ENCODE measurements around the gene SFSWAP. TPM values are rescaled to one million over a fixed set of nuclear protein-coding genes. Genes with fewer than 3 reads are reported as not detected.

Gene SFSWAP
- total RNA-seq, 3 donors from 2014 or later: 34.5 to 52.7 (median 50.7) TPM

DNA sequence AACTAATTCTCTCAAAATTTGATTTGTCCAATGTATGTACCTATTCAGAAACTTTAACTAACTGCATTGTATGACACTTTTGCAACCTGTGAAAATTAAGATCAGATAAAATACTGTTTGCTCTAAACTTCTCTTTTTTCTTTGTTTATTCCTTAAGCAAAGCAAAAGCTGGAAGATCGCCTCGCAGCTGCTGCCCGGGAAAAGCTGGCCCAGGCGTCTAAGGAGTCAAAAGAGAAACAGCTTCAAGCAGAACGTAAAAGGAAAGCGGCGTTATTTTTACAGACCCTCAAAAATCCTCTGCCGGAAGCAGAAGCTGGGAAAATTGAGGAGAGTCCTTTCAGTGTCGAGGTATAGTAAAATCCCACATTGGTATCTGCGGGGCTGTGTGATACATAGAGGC lies 55.1 kb downstream of the SFSWAP start:
- peaks cover 5% of the 10 kb centered on the region for H3K36me3 ChIP-seq (ENCODE audit: low read depth)
- no peaks in the 10 kb centered on the region for H3K4me1 ChIP-seq (ENCODE audit: low read depth)
- no peaks in the 10 kb centered on the region for H3K9me3 ChIP-seq
- ATAC-seq (no peak), DNase-seq (no peak)
- TF ChIP-seq, protein P1, sequence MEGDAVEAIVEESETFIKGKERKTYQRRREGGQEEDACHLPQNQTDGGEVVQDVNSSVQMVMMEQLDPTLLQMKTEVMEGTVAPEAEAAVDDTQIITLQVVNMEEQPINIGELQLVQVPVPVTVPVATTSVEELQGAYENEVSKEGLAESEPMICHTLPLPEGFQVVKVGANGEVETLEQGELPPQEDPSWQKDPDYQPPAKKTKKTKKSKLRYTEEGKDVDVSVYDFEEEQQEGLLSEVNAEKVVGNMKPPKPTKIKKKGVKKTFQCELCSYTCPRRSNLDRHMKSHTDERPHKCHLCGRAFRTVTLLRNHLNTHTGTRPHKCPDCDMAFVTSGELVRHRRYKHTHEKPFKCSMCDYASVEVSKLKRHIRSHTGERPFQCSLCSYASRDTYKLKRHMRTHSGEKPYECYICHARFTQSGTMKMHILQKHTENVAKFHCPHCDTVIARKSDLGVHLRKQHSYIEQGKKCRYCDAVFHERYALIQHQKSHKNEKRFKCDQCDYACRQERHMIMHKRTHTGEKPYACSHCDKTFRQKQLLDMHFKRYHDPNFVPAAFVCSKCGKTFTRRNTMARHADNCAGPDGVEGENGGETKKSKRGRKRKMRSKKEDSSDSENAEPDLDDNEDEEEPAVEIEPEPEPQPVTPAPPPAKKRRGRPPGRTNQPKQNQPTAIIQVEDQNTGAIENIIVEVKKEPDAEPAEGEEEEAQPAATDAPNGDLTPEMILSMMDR (IDR thresholded peaks at IDR 0.05): no peak
- no peak overlapping the region for H3K4me3 ChIP-seq
- intact Hi-C loops (cut with DNase I, micrococcal nuclease): no loop called here

DNA sequence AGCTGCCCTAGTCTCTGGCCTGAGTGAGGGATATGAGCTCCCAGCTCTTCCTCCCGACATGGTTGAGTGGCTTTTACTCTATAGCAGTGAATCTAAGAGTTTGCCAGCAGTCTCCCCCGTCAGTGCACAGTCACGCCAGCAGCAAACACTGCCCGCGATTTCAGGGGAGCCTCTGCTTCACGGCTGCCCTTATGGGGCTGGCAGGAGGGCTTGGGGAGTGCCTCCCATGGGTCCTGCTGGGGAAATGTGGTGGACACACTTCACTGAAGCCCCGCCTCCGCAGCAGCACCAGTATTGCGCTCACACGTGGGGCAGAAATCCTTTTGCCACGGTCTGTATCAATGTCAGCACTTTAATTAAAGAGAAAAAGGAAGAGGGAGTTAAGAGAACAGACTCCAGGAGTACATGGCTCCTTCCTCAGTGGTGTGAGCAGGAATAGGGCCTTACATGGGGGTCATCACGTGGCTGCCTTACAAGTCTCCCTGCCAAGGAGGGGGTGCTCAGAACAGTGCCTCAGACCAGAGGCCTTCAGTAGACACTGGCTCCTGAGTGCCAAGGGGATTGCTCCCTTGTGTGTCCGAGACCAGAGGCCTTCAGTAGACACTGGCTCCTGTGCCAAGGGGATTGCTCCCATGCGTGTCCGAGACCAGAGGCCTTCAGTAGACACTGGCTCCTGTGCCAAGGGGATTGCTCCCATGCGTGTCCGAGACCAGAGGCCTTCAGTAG lies 55.7 kb downstream of the SFSWAP start:
- Histone ChIP-seq H3K4me1 (ENCODE audit: low read depth) (no peaks in the 10 kb centered on the region), H3K36me3 (ENCODE audit: low read depth) (peaks cover 5% of the 10 kb centered on the region), H3K9me3 (no peaks in the 10 kb centered on the region), H3K4me3 (no peak overlapping the region)
- intact Hi-C loops (cut with DNase I, micrococcal nuclease): no loop called here
- ATAC-seq: no peak
- DNase-seq: no peak
- TF ChIP-seq, protein P1 (IDR thresholded peaks at IDR 0.05): no peak

DNA sequence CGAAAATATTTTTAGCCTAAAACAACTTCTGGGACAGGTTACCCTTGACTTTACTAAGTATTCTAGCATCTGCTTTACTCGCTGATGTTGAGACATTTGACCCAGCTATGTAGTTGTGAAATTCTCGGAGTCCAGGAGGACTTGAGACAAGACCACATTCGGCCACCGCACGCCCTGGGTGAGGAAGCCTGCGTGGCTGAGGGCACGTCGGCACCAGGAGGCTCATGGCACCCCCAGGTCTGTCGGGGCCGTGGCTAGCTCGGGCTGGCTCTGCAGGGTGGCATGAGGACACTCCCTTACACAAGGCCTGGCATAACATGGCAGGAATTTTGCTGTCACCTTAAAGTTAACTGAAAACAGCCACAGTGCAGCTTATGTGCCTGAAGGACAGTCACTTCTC lies 59.2 kb downstream of the SFSWAP start:
- intact Hi-C loops (cut with DNase I, micrococcal nuclease): no loop called here
- ATAC-seq: no peak

DNA sequence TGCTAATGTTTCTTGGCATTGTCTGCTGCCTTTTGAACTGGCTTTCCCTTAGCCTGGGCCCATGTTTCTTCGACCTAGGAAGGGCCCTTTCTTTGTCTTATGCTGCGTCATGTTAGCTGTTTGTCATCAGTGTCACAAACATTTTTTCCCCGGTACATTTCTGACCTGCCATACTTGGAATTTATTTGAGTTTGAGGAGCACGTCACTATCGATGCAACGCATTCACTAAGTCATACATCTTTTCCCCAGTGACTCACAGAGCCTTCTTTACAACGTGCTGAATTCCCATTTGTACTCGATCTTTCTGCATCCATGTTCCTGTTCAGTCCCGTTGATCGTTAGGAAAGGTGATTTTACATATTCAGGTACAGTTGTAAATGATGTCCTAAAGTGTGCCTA lies 61.1 kb downstream of the SFSWAP start:
- no peak for DNase-seq
- no peaks in the 10 kb centered on the region for H3K36me3 ChIP-seq (ENCODE audit: low read depth)
- no peaks in the 10 kb centered on the region for H3K4me1 ChIP-seq (ENCODE audit: low read depth)
- H3K4me3 ChIP-seq: no peak overlapping the region
- H3K9me3 ChIP-seq: no peaks in the 10 kb centered on the region
- ATAC-seq: no peak
- TF ChIP-seq, protein P1 (IDR thresholded peaks at IDR 0.05): no peak
- intact Hi-C loops (cut with DNase I, micrococcal nuclease): no loop called here

More for the DNA sequence above, 59.2 kb downstream of the SFSWAP start:
- TF ChIP-seq, protein P1 (IDR thresholded peaks at IDR 0.05): no peak
- no peaks in the 10 kb centered on the region for H3K4me1 ChIP-seq (ENCODE audit: low read depth)
- DNase-seq: no peak
- H3K9me3 ChIP-seq: no peaks in the 10 kb centered on the region
- peaks cover under 1% of the 10 kb centered on the region for H3K36me3 ChIP-seq (ENCODE audit: low read depth)
- H3K4me3 ChIP-seq: no peak overlapping the region

DNA sequence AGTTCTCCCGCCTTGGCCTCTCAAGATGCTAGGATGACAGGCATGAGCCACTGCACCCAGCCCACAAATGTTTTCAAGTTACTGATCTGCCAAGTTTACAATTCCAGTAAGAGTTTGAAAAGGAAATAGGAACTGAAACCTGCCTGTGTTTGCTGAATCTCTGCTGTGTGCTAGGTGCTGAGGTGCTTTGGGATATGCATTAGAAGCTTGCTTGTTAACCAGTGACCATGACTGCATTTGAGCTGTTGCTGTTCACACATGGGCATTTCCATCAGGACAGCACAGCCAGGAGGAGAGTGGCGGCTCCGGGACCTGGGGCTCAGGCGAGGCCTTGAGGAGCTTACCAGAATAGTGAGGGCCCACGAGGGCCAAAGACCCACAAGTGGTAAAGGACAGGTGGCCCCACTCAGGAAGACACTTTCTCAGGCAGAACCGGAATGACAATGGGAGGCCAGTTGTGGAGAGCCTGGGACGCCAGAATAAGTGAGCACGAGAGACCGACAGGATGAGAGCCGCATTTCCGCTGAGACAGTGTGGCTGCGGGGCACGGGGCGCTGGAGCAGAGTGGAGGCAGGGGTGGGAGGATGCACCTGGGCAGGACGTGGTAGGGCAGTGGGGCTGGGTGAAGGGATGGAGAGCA lies 62.8 kb downstream of the SFSWAP start:
- Histone ChIP-seq H3K4me1 (ENCODE audit: low read depth) (no peaks in the 10 kb centered on the region), H3K9me3 (no peaks in the 10 kb centered on the region), H3K36me3 (ENCODE audit: low read depth) (no peaks in the 10 kb centered on the region), H3K4me3 (no peak overlapping the region)
- peak; percentile 72 for ATAC-seq
- TF ChIP-seq, protein P1 (IDR thresholded peaks at IDR 0.05): no peak
- peak in 1 of 3 donors; percentile 72 for DNase-seq
- intact Hi-C loops (cut with DNase I, micrococcal nuclease): no loop called here

All from mucosa of descending colon (tissue), 3 donors.